Measurements from ENCODE around the gene MAST4. TPM values are rescaled to one million over a fixed set of nuclear protein-coding genes. Genes with fewer than 3 reads are reported as not detected.

The MAST4 gene
- total and polyA plus RNA-seq, 2 donors (not counting 1 experiment from before 2014, with no cell fraction given): 2.5 to 57.1 TPM

- no peak overlapping the region for H2AFZ ChIP-seq (ENCODE audit: insufficient read depth, low read depth, low read length, poor library complexity, severe bottlenecking)
- no peak overlapping the region for H3K4me3 ChIP-seq (ENCODE audit: control extremely low read depth in 1 of 5, extremely low read depth in 1 of 5, insufficient read depth in 1 of 5, low read depth in 2 of 5, low read length in 4 of 5)
- no peak overlapping the region for H3K9ac ChIP-seq (ENCODE audit: low read length)
- ChIA-PET CTCF (interaction anchor here (1.1 kb wide), 1 partner anchor 9 kb away, joined by 3 read pairs; no protein-coding TSS in a partner anchor), POLR2A (no interaction called here)
- no peaks in the 10 kb centered on the region for H3K79me2 ChIP-seq (ENCODE audit: control insufficient read depth, insufficient read depth, low read length)
- H4K20me1 ChIP-seq (ENCODE audit: control insufficient read depth, insufficient read depth, low read length, poor library complexity, severe bottlenecking): no peaks in the 10 kb centered on the region
- Mint-ChIP-seq H3K27ac (no peak overlapping the region), H3K4me3 (no peak overlapping the region), H3K9me3 (ENCODE audit: insufficient read depth) (no peaks in the 10 kb centered on the region), H3K4me1 (no peaks in the 10 kb centered on the region), H3K27me3 (peaks cover 28% of the 10 kb centered on the region)
- ATAC-seq (ENCODE audit: low read depth) (no peak), DNase-seq (no peak)
- no peak for TF ChIP-seq CTCF (IDR thresholded peaks at IDR 0.05)
- TF ChIP-seq EZH2 (IDR thresholded peaks at IDR 0.05; ENCODE audit: borderline replicate concordance, insufficient read depth, low read depth, low read length, poor library complexity, severe bottlenecking): no peak
- no peaks in the 10 kb centered on the region for H3K36me3 ChIP-seq (replicated peaks in 1 of 2; ENCODE audit: control extremely low read depth in 1 of 2, control insufficient read depth in 1 of 2, extremely low read depth in 1 of 2, insufficient read depth in 2 of 2, low read length in 1 of 2)
- WGBS (ENCODE audit: insufficient coverage): no CpG with 5 or more reads among the region's 1 CpG
- H3K27ac ChIP-seq (ENCODE audit: low read length in 2 of 2): no peak overlapping the region
- no peaks in the 10 kb centered on the region for H3K4me1 ChIP-seq (ENCODE audit: control insufficient read depth in 2 of 2, insufficient read depth in 2 of 2, low read length in 2 of 2)
- no peak overlapping the region for H3K4me2 ChIP-seq (replicated peaks; ENCODE audit: low read depth, low read length, poor library complexity, severe bottlenecking)
- peaks cover 0 to 4% (median 2%) of the 10 kb centered on the region in 4 experiments for H3K27me3 ChIP-seq (replicated peaks in 1 of 4; ENCODE audit: control extremely low read depth in 1 of 4, control insufficient read depth in 3 of 4, insufficient read depth in 4 of 4, low read length in 3 of 4)
- intact Hi-C loops (cut with micrococcal nuclease): no loop called here
- H3K9me3 ChIP-seq (ENCODE audit: control extremely low read depth in 1 of 3, control insufficient read depth in 2 of 3, insufficient read depth in 1 of 3, low read length in 2 of 3): no peaks in the 10 kb centered on the region
These were observed 265.2 kb downstream of the MAST4 start for GRCh38 chr5:66861402-66861801.

- Mint-ChIP-seq H3K4me1 (no peaks in the 10 kb centered on the region), H3K27ac (no peak overlapping the region), H3K9me3 (ENCODE audit: insufficient read depth) (no peaks in the 10 kb centered on the region), H3K27me3 (peaks cover 28% of the 10 kb centered on the region), H3K4me3 (no peak overlapping the region)
- H3K27me3 ChIP-seq (replicated peaks in 1 of 4; ENCODE audit: control extremely low read depth in 1 of 4, control insufficient read depth in 3 of 4, insufficient read depth in 4 of 4, low read length in 3 of 4): peaks cover 0 to 4% (median 2%) of the 10 kb centered on the region in 4 experiments
- H3K36me3 ChIP-seq (replicated peaks in 1 of 2; ENCODE audit: control extremely low read depth in 1 of 2, control insufficient read depth in 1 of 2, extremely low read depth in 1 of 2, insufficient read depth in 2 of 2, low read length in 1 of 2): no peaks in the 10 kb centered on the region
- POLR2A ChIA-PET: no interaction called here
- intact Hi-C loops (cut with micrococcal nuclease): no loop called here
- no peak overlapping the region for H3K4me3 ChIP-seq (ENCODE audit: control extremely low read depth in 1 of 5, extremely low read depth in 1 of 5, insufficient read depth in 1 of 5, low read depth in 2 of 5, low read length in 4 of 5)
- H2AFZ ChIP-seq (ENCODE audit: insufficient read depth, low read depth, low read length, poor library complexity, severe bottlenecking): no peak overlapping the region
- no peaks in the 10 kb centered on the region for H4K20me1 ChIP-seq (ENCODE audit: control insufficient read depth, insufficient read depth, low read length, poor library complexity, severe bottlenecking)
- CTCF ChIA-PET: interaction anchor here (0.9 kb wide), 1 partner anchor 106 kb away, joined by 3 read pairs; no protein-coding TSS in a partner anchor
- ATAC-seq (ENCODE audit: low read depth): no peak
- TF ChIP-seq CTCF (IDR thresholded peaks at IDR 0.05) (no peak), EZH2 (IDR thresholded peaks at IDR 0.05; ENCODE audit: borderline replicate concordance, insufficient read depth, low read depth, low read length, poor library complexity, severe bottlenecking) (no peak)
- no peaks in the 10 kb centered on the region for H3K4me1 ChIP-seq (ENCODE audit: control insufficient read depth in 2 of 2, insufficient read depth in 2 of 2, low read length in 2 of 2)
- H3K27ac ChIP-seq (ENCODE audit: low read length in 2 of 2): no peak overlapping the region
- no peaks in the 10 kb centered on the region for H3K9me3 ChIP-seq (ENCODE audit: control extremely low read depth in 1 of 3, control insufficient read depth in 2 of 3, insufficient read depth in 1 of 3, low read length in 2 of 3)
- no peak overlapping the region for H3K9ac ChIP-seq (ENCODE audit: low read length)
- no peak for DNase-seq
- WGBS (ENCODE audit: insufficient coverage): no CpG with 5 or more reads among the region's 2 CpGs
- H3K4me2 ChIP-seq (replicated peaks; ENCODE audit: low read depth, low read length, poor library complexity, severe bottlenecking): no peak overlapping the region
- H3K79me2 ChIP-seq (ENCODE audit: control insufficient read depth, insufficient read depth, low read length): no peaks in the 10 kb centered on the region
These were observed 265.8 kb downstream of the MAST4 start for GRCh38 chr5:66862020-66862419.

All from B cell (primary cell).